ENCODE measurements around the gene KCTD7.
"Not testable (repeated sequence)": the region's sequence is repeated elsewhere in the genome, so short reads cannot be mapped to it uniquely, and the experiment has no call there.

The KCTD7 gene

DNA sequence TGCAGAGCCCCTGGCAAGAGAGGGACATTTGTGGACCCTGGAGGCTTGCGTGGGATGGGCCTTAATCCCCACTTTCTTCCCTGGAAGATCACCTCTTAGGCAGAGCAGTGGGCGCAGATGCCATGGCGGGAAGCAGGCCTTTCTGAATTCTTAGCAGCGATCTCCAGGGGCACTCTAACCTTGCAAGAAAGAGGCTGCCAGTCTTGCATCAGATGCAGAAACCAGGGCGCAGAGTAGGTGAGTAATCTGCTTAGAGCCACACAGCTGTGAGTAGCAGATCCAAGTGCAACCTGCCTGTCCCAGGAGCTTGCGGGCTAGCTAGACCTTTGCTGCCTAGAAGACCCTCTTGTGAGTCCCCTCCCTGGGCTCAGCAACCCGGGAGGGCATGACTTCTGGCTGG, 40.0 kb downstream of the KCTD7 start:
- DNase-seq (no peak), ATAC-seq (ENCODE audit: insufficient read depth, low read depth) (no peak)
- Histone ChIP-seq H3K79me2 (ENCODE audit: insufficient read depth, low read length) (peaks cover 43% of the 10 kb centered on the region), H3K4me3 (ENCODE audit: low read depth in 1 of 2, low read length in 2 of 2) (no peak overlapping the region), H3K9ac (ENCODE audit: low read depth, low read length) (no peak overlapping the region), H3K4me1 (ENCODE audit: insufficient read depth, low read length) (no peaks in the 10 kb centered on the region), H3K27ac (ENCODE audit: low read length) (no peak overlapping the region), H3K9me3 (ENCODE audit: insufficient read depth, low read length, severe bottlenecking) (no peaks in the 10 kb centered on the region), H3K36me3 (ENCODE audit: insufficient read depth, low read length) (peaks cover 12% of the 10 kb centered on the region), H3K4me2 (ENCODE audit: insufficient read depth, low read length) (no peak overlapping the region), H3K27me3 (ENCODE audit: insufficient read depth, low read length, poor library complexity) (no peaks in the 10 kb centered on the region), H2AFZ (ENCODE audit: low read depth, low read length) (no peak overlapping the region), H4K20me1 (ENCODE audit: insufficient read depth, low read length) (peaks cover 33% of the 10 kb centered on the region)
- TF ChIP-seq EZH2 (IDR thresholded peaks at IDR 0.05; ENCODE audit: borderline replicate concordance, low read depth, low read length, severe bottlenecking): no peak

DNA sequence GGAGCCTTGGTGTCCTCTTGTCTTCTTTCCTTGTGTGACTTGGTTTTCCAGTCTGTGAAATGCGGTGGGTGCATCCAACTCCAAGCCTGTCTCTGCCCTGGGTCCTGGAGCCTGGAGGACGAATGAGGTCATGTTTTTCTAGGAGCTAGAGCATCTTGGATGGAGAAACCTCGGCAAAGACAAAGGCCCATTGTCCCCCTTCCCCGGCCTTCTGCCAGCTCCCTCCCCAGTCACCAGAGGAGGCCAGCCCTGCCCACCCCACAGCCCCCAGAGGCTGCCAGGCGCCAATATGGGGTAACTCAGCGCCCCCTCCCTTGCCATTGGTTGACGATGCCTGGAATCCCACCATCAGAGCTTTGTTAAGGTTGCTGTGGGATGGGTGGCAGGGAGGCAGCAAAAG, 40.4 kb downstream of the KCTD7 start:
- Histone ChIP-seq H4K20me1 (ENCODE audit: insufficient read depth, low read length) (peaks cover 33% of the 10 kb centered on the region), H2AFZ (ENCODE audit: low read depth, low read length) (no peak overlapping the region), H3K4me1 (ENCODE audit: insufficient read depth, low read length) (no peaks in the 10 kb centered on the region), H3K27me3 (ENCODE audit: insufficient read depth, low read length, poor library complexity) (no peaks in the 10 kb centered on the region), H3K4me2 (ENCODE audit: insufficient read depth, low read length) (no peak overlapping the region), H3K9me3 (ENCODE audit: insufficient read depth, low read length, severe bottlenecking) (no peaks in the 10 kb centered on the region), H3K36me3 (ENCODE audit: insufficient read depth, low read length) (peaks cover 12% of the 10 kb centered on the region), H3K9ac (ENCODE audit: low read depth, low read length) (no peak overlapping the region), H3K27ac (ENCODE audit: low read length) (no peak overlapping the region), H3K4me3 (ENCODE audit: low read depth in 1 of 2, low read length in 2 of 2) (no peak overlapping the region), H3K79me2 (ENCODE audit: insufficient read depth, low read length) (peaks cover 40% of the 10 kb centered on the region)
- DNase-seq (no peak), ATAC-seq (ENCODE audit: insufficient read depth, low read depth) (no peak)
- no peak for TF ChIP-seq EZH2 (IDR thresholded peaks at IDR 0.05; ENCODE audit: borderline replicate concordance, low read depth, low read length, severe bottlenecking)
- TF ChIP-seq, protein P1, sequence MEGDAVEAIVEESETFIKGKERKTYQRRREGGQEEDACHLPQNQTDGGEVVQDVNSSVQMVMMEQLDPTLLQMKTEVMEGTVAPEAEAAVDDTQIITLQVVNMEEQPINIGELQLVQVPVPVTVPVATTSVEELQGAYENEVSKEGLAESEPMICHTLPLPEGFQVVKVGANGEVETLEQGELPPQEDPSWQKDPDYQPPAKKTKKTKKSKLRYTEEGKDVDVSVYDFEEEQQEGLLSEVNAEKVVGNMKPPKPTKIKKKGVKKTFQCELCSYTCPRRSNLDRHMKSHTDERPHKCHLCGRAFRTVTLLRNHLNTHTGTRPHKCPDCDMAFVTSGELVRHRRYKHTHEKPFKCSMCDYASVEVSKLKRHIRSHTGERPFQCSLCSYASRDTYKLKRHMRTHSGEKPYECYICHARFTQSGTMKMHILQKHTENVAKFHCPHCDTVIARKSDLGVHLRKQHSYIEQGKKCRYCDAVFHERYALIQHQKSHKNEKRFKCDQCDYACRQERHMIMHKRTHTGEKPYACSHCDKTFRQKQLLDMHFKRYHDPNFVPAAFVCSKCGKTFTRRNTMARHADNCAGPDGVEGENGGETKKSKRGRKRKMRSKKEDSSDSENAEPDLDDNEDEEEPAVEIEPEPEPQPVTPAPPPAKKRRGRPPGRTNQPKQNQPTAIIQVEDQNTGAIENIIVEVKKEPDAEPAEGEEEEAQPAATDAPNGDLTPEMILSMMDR (IDR thresholded peaks at IDR 0.05; ENCODE audit: borderline replicate concordance, extremely low read depth, low read length, poor library complexity, severe bottlenecking): no peak

DNA sequence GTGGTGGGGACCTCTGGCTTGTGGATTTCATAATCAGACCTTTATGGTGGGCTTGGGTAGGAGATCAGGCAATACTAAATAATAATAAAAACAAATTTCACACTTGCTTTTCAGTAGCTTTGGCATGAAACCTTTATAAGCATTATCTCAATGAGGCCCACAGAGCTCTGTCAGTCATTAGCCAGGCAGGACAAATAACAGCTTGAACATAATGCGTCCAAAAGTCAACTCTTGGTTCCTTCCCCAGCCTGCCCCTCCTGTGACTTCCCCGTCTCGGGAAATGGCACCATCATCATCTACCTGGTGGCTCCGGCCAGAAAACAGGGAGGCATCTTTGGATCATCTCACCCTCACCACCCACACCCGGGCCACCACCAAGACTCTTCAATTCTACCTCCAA, 40.8 kb downstream of the KCTD7 start:
- H4K20me1 ChIP-seq (ENCODE audit: insufficient read depth, low read length): peaks cover 33% of the 10 kb centered on the region
- ATAC-seq (ENCODE audit: insufficient read depth, low read depth) (no peak), DNase-seq (no peak)
- H3K27ac ChIP-seq (ENCODE audit: low read length): no peak overlapping the region
- no peaks in the 10 kb centered on the region for H3K4me1 ChIP-seq (ENCODE audit: insufficient read depth, low read length)
- H3K27me3 ChIP-seq (ENCODE audit: insufficient read depth, low read length, poor library complexity): no peaks in the 10 kb centered on the region
- TF ChIP-seq, protein P1 (IDR thresholded peaks at IDR 0.05; ENCODE audit: borderline replicate concordance, extremely low read depth, low read length, poor library complexity, severe bottlenecking): no peak
- TF ChIP-seq EZH2 (IDR thresholded peaks at IDR 0.05; ENCODE audit: borderline replicate concordance, low read depth, low read length, severe bottlenecking): no peak
- no peaks in the 10 kb centered on the region for H3K9me3 ChIP-seq (ENCODE audit: insufficient read depth, low read length, severe bottlenecking)
- H2AFZ ChIP-seq (ENCODE audit: low read depth, low read length): no peak overlapping the region
- H3K9ac ChIP-seq (ENCODE audit: low read depth, low read length): no peak overlapping the region
- H3K36me3 ChIP-seq (ENCODE audit: insufficient read depth, low read length): peaks cover 12% of the 10 kb centered on the region
- H3K4me3 ChIP-seq (ENCODE audit: low read depth in 1 of 2, low read length in 2 of 2): no peak overlapping the region
- H3K79me2 ChIP-seq (ENCODE audit: insufficient read depth, low read length): peaks cover 36% of the 10 kb centered on the region
- no peak overlapping the region for H3K4me2 ChIP-seq (ENCODE audit: insufficient read depth, low read length)

DNA sequence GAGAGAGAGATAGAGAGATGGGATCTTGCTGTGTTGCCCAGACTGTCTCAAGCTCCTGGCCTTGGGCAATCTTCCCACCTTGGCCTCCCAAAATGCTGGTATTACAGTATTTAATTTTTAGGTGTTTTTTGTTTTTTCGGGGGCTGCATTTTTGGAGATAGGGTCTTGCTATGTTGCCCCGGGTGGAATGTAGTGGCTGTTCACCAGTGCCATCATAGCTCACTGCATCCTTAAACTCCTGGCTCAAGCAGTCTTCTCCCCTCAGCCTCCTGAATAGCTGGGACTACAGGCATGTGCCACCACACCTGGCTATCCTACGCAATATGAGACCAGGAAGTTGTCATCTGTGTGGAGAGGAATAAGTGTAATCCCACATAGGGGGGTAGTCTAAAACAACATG, 42.4 kb downstream of the KCTD7 start:
- DNase-seq (no peak), ATAC-seq (ENCODE audit: insufficient read depth, low read depth) (no peak)
- TF ChIP-seq EZH2 (IDR thresholded peaks at IDR 0.05; ENCODE audit: borderline replicate concordance, low read depth, low read length, severe bottlenecking): no peak
- peaks cover 23% of the 10 kb centered on the region for H3K79me2 ChIP-seq (ENCODE audit: insufficient read depth, low read length)
- H3K9ac ChIP-seq (ENCODE audit: low read depth, low read length): no peak overlapping the region
- H3K36me3 ChIP-seq (ENCODE audit: insufficient read depth, low read length): peaks cover 12% of the 10 kb centered on the region
- H4K20me1 ChIP-seq (ENCODE audit: insufficient read depth, low read length): peaks cover 21% of the 10 kb centered on the region; the same call in 1 of the 2 replicates
- no peak overlapping the region for H3K4me3 ChIP-seq (ENCODE audit: low read depth in 1 of 2, low read length in 2 of 2)
- no peak overlapping the region for H2AFZ ChIP-seq (ENCODE audit: low read depth, low read length)
- no peaks in the 10 kb centered on the region for H3K9me3 ChIP-seq (ENCODE audit: insufficient read depth, low read length, severe bottlenecking)
- no peak overlapping the region for H3K27ac ChIP-seq (ENCODE audit: low read length)
- H3K4me2 ChIP-seq (ENCODE audit: insufficient read depth, low read length): no peak overlapping the region
- no peaks in the 10 kb centered on the region for H3K4me1 ChIP-seq (ENCODE audit: insufficient read depth, low read length)
- no peaks in the 10 kb centered on the region for H3K27me3 ChIP-seq (ENCODE audit: insufficient read depth, low read length, poor library complexity)

DNA sequence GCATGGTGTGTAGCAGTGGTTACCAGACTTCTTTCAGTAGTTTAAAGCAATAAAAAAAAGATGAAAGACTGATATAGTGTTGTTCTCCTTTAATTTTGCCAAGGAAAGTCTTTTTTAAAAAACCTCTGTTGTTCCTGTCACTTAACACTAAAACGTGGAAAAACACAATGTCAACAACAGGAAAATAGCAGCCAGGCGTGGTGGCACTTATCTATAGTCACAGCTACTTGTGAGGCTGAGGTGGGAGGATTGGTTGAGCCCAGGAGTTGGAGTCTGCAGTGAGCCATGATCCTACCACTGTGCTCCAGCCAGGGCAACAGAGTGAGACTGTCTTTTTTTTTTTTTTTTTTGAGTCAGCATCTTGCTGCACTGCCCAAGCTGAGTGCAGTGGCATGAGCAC, 42.8 kb downstream of the KCTD7 start:
- H3K4me3 ChIP-seq (ENCODE audit: low read depth in 1 of 2, low read length in 2 of 2); H2AFZ ChIP-seq (ENCODE audit: low read depth, low read length); H3K9ac ChIP-seq (ENCODE audit: low read depth, low read length); H3K4me1 ChIP-seq (ENCODE audit: insufficient read depth, low read length); ATAC-seq (ENCODE audit: insufficient read depth, low read depth); H3K27ac ChIP-seq (ENCODE audit: low read length); H3K27me3 ChIP-seq (ENCODE audit: insufficient read depth, low read length, poor library complexity); H3K4me2 ChIP-seq (ENCODE audit: insufficient read depth, low read length); DNase-seq; H3K9me3 ChIP-seq (ENCODE audit: insufficient read depth, low read length, severe bottlenecking): not testable (repeated sequence)
- Histone ChIP-seq H3K36me3 (ENCODE audit: insufficient read depth, low read length) (peaks cover 12% of the 10 kb centered on the region), H3K79me2 (ENCODE audit: insufficient read depth, low read length) (peaks cover 19% of the 10 kb centered on the region; the same call in 1 of the 2 replicates), H4K20me1 (ENCODE audit: insufficient read depth, low read length) (peaks cover 16% of the 10 kb centered on the region; the same call in 1 of the 2 replicates)

DNA sequence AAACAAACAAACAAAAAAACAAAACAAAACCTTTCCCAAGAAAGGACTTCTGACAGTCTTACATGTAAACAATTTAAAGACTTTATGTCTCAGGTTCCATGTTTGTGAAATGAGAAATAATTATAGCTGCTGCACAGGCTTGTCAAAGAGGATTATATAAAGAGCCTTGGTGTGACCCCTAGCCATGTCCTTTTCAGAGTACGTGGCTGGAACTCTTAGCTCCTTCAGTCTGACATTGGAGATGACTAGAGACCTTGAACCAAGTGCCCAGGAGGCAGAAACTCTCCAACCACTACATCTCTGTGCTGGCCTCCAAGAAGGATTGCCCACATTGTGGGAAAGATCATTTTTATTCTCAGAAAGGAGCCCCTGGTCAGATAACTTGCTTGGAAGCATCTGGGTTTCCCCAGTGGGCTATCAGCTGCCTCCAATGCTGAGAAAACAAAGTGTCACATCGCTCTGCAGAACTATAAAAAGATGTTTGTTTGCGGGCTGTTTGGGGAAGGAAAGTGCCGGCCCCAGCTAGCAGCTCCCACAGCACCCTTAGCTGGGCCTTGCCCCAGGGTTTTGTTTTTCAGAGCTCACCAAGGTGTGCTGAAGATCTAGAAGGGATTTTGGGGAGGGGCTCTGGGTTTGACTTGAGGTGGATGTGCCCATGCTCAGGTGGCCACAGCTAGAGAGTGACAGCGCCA, 43.9 kb downstream of the KCTD7 start:
- not testable (repeated sequence) for ATAC-seq (ENCODE audit: insufficient read depth, low read depth); H3K9ac ChIP-seq (ENCODE audit: low read depth, low read length); H3K4me3 ChIP-seq (ENCODE audit: low read depth in 1 of 2, low read length in 2 of 2); H3K4me1 ChIP-seq (ENCODE audit: insufficient read depth, low read length); H3K27me3 ChIP-seq (ENCODE audit: insufficient read depth, low read length, poor library complexity); DNase-seq; H3K4me2 ChIP-seq (ENCODE audit: insufficient read depth, low read length); H2AFZ ChIP-seq (ENCODE audit: low read depth, low read length); H3K9me3 ChIP-seq (ENCODE audit: insufficient read depth, low read length, severe bottlenecking); H3K27ac ChIP-seq (ENCODE audit: low read length); H4K20me1 ChIP-seq (ENCODE audit: insufficient read depth, low read length)
- H3K79me2 ChIP-seq (ENCODE audit: insufficient read depth, low read length): peaks cover 11% of the 10 kb centered on the region; the same call in 1 of the 2 replicates
- peaks cover 12% of the 10 kb centered on the region for H3K36me3 ChIP-seq (ENCODE audit: insufficient read depth, low read length)
